D721Med (cell line): Measurements from ENCODE around the gene PCGF3.
A peak's percentile ranks its signal among the peaks of the same experiment; 100 is the strongest.

Experiments used
- DNase-seq: peaks from one replicate; pipeline ENCODE4 v3.0.0; 2011; ENCODE audit warnings: low spot score; ENCODE audit not compliant: insufficient read length
- FAIRE-seq: peaks from 2 replicates; lab custom pipeline; 2011; peaks lifted over from hg19 to GRCh38; lab: Jason Lieb, UNC
- TF ChIP-seq, protein P1 (sequence below): IDR thresholded peaks from 2 replicates; pipeline ENCODE4 v1.5.1; 2012; ENCODE audit warnings: mild to moderate bottlenecking, control low read depth; ENCODE audit not compliant: insufficient read depth; ENCODE audit errors: missing control alignments

PCGF3 gene

GRCh38 chr4:681736-682451, 23.7 kb upstream of the PCGF3 start:
- TF ChIP-seq, protein P1, sequence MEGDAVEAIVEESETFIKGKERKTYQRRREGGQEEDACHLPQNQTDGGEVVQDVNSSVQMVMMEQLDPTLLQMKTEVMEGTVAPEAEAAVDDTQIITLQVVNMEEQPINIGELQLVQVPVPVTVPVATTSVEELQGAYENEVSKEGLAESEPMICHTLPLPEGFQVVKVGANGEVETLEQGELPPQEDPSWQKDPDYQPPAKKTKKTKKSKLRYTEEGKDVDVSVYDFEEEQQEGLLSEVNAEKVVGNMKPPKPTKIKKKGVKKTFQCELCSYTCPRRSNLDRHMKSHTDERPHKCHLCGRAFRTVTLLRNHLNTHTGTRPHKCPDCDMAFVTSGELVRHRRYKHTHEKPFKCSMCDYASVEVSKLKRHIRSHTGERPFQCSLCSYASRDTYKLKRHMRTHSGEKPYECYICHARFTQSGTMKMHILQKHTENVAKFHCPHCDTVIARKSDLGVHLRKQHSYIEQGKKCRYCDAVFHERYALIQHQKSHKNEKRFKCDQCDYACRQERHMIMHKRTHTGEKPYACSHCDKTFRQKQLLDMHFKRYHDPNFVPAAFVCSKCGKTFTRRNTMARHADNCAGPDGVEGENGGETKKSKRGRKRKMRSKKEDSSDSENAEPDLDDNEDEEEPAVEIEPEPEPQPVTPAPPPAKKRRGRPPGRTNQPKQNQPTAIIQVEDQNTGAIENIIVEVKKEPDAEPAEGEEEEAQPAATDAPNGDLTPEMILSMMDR: no peak
- no peak for FAIRE-seq
- DNase-seq: no peak

DNA sequence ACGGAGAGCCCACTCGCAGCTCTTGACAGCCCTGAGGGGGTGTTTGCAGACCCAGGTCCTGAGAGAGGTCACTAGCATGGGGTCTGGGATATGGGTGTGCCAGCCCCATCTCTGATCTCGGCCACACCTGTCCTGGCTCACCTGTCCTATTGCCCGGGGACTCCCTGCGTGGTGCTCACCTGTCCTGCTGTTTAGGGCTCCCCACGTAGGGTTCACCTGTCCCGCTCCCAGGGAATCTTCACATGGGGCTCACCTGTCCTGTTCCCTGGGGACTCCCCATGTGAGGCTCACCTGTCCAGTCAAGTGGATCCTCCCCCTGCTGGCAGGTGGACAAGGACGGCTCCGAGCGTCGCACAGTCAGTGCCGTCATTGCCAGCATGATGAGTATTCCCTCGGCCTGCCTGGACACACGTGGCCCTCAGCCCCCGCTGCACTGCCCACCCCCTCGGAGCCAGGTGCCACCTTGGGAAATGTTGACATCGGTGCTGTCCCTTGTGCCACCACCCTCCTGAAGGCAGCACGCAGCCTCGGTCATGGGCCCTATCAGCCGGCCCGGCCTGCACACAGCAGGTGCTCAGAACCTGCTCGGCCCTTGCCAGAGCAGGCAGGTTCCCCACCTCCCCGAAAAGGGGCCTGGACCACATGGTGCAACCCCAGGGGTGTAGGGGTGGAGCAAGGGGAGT, 23.0 kb upstream of the PCGF3 start:
- DNase-seq (no peak), FAIRE-seq (no peak)
- TF ChIP-seq, protein P1: no peak

- TF ChIP-seq, protein P1: no peak
- DNase-seq: no peak
- FAIRE-seq: no peak
These were observed 22.3 kb upstream of the PCGF3 start for GRCh38 chr4:683247-683897.

DNA sequence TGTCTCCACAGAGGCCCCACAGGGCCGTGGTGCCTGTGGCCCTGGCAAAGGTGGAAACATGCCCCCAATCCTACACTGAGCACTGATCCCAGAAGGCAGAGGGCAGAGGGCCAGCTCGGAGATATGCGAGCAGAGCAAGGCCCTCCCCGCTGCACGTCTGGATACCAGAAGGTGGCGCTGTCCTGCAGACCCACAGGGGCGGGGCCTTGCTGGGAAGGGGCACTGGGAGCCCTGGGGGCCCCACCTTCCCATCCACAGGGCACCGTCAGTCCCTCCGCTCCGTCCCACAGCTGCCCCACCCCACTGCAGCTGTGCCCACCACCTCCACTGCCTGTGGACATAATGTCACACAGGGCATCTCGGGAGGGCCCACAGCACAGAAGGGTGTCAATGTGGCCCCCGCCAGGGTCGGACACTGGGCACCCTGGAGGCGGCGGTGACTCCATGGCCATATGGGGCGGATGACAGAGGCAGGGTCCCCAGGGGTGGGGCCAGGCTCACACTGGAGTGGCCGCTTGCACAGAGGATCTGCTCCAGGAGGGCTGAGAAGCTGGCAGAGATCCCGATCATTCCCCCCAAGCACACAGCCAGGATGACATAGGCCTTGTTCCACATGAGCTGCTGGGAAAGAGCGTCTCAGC, 21.5 kb upstream of the PCGF3 start:
- FAIRE-seq (no peak), DNase-seq (peak; percentile 89)
- TF ChIP-seq, protein P1: peak; percentile 65

DNA sequence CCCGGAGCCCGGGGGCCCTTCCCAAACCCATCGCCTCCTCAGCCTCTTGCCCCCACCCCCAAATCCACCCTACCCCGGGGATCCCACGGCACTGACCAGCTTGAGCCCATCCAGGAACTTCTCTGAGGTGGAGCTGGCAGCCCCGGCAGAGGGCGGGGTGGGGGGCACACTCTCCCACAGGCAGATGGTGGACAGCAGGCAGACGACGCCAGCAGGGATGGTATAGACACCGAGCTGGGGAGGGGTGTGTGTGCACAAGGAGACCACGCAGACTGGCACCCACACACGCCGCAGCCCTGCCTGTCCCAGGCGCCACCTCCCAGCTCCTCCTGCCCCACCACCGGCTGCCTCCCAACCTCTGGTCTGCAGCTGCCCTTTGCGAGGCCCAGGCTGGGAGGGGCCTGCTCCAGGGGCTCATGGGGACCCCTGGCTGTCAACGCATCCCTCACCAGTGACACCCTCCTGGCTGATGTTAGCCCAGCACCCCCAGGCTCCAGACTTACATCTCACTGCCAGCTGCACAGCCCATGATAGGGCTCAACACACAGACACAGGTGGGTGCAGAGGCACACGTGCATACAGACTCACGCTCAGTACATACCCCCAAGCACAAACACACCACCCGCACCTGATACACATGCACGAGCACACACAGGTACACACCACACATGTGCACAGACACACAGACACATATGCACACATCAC, 20.9 kb upstream of the PCGF3 start:
- DNase-seq: no peak
- FAIRE-seq: no peak
- TF ChIP-seq, protein P1: no peak

- DNase-seq (no peak), FAIRE-seq (no peak)
- TF ChIP-seq, protein P1: no peak
These were observed 19.8 kb upstream of the PCGF3 start for GRCh38 chr4:685679-686412.
